Thoracic aorta (tissue), 2 donors: Measurements from ENCODE around the gene DCAF15. TPM values are rescaled to one million over a fixed set of nuclear protein-coding genes. Genes with fewer than 3 reads are reported as not detected.
A peak's percentile ranks its signal among the peaks of the same experiment; 100 is the strongest.

ENCODE experiments used
- ATAC-seq: fragments of 150-250 bp; one replicate; pipeline ENCODE4 v1.8.0; 2017; ENCODE audit warnings: low read depth; ENCODE audit not compliant: insufficient number of reproducible peaks, low FRiP score
- DNase-seq: peaks from one replicate; pipeline ENCODE4 v3.0.0-alpha.2; 2020; ENCODE audit warnings: low spot score
- H3K27ac ChIP-seq, 2 donors: fragments of 200-600 bp; sonication (generic); 1 replicate in 1 of 2; 2 replicates in 1 of 2; pipeline ENCODE4 v1.5.1; 2016; ENCODE audit warnings: mild to moderate bottlenecking in 2 of 2, moderate library complexity in 2 of 2
- H3K27me3 ChIP-seq: fragments of 200-600 bp; sonication (generic); replicated peaks from 2 replicates; pipeline ENCODE4 v1.6.0; 2016; ENCODE audit warnings: mild to moderate bottlenecking; ENCODE audit not compliant: insufficient read depth
- H3K36me3 ChIP-seq: fragments of 200-600 bp; sonication (generic); one replicate; pipeline ENCODE4 v1.5.1; 2016
- H3K4me1 ChIP-seq, 2 donors: fragments of 200-600 bp; sonication (generic); 1 replicate in 1 of 2; 2 replicates in 1 of 2; pipeline versions ENCODE4 v1.5.1 to v1.6.0; 2016; ENCODE audit warnings: low read depth in 2 of 2, mild to moderate bottlenecking in 1 of 2; ENCODE audit not compliant: control insufficient read depth in 1 of 2
- H3K4me3 ChIP-seq: fragments of 200-600 bp; sonication (generic); 2 replicates; pipeline ENCODE4 v1.5.1; 2016; ENCODE audit warnings: mild to moderate bottlenecking
- H3K9me3 ChIP-seq: fragments of 200-600 bp; sonication (generic); 2 replicates; pipeline ENCODE4 v1.5.1; 2016
- CTCF ChIP-seq: fragments of 200-600 bp; sonication (generic); IDR thresholded peaks from one replicate; pipeline ENCODE4 v1.5.1; 2019; ENCODE audit warnings: antibody characterized with exemption
- total RNA-seq, 2 donors: library from RNA; depleted of rRNA; stranded (reverse); fragments of >200 nt; gene quantifications; one replicate each; pipeline versions ENCODE4 v1.1.0 to v1.2.3, GENCODE V29; 2016

Gene DCAF15
- total RNA-seq, 2 donors from 2014 or later, result 12.6 to 31.4 TPM

DNA sequence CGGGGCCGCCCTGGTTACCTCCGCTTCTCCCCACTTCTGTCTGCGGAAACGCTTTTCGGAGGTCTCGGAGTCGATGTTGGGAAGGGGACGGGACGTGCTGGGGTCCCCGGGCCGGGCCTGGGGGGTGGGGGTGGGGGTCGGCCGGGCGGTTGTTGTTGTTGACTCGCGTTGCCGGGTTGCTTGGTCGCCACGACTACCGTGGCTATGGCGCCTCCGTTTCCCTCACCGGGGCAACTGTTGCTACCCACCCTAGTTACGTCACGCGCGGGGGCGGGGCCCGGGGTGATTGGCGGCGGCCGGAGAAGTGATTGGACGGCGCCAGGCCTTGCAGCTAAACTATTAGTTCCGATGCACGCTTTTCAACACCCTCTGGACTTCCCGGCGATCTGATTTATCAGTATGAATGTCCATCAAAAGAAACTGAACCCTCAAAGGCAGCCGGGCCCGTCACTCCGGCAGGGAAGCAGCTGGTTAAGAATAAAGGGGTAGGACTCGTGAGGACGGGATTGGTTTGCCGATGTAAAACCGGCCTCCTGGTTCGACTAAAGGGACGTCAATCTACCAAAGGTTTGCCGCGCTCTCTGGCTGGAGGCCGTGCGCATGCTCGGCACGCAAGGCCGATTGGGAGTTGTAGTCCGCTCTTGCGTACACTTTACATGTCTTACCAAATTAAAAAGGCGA is 53.9 kb downstream of the DCAF15 start, which contains the start of gene RFX1:
Gene RFX1, minus strand, starts transcription at position 236 of the 681 bp plus-strand sequence. CDS start 12,477 bp downstream, outside the sequence.
- Histone ChIP-seq H3K4me3 (peak within 1 kb of the TSS; percentile 93), H3K4me1 (peaks cover 20 to 35% of the 10 kb centered on the region in 2 donors), H3K27me3 (no peaks in the 10 kb centered on the region), H3K9me3 (no peaks in the 10 kb centered on the region), H3K36me3 (no peaks in the 10 kb centered on the region), H3K27ac (peak within 1 kb of the TSS; percentile 99)
- DNase-seq (peak; percentile 99), ATAC-seq (peak; percentile 93)
- no peak for TF ChIP-seq CTCF

DNA sequence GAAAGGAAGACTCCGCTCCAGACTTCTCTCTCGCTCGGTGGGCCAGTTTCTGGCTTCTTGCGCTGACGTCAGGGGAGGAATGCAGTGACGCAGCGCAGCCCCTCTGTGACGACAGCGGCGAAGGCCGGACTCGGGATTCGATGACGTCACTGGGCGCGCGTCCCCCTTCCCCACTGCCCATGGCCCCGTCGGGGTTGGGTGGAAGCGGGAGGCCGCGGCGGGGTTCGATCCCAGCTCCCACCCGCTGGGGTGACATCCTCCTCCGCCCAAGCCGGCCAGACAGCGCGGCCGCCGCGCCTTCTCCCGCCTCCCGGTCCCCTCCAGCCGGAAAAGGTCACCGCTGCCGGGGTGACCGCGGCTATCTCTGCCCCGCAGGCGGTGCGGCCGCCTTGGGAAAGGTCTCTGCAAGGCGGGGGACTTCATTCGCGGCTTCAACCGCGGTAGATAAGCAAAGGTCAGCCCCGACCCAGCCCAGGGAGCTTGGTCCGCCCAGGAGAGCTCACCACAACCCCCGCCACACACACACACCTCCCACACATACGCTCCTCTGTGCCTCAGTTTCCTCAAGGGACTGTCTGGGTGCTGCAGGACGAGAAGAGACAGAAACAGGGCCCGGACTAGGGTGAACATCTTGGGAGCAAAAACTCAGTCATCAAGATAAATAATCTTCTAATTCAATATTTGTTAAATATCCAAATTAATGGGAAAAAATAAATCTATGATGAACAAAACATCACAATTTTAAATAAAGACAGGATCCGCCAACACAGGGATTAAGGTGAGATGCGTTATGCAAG is 54.7 kb downstream of the DCAF15 start:
- Histone ChIP-seq H3K27me3 (no peaks in the 10 kb centered on the region), H3K4me3 (peak overlapping the region; percentile 93), H3K4me1 (peaks cover 20 to 35% of the 10 kb centered on the region in 2 donors), H3K36me3 (no peaks in the 10 kb centered on the region), H3K27ac (peak overlapping the region; percentile 92 to 99), H3K9me3 (no peaks in the 10 kb centered on the region)
- DNase-seq (no peak), ATAC-seq (peak; percentile 30)
- TF ChIP-seq CTCF, result no peak

Other genes starting within 250 kb of the DCAF15 start
- 10 to 100 TPM; 54.6 to 63.0 TPM for gene MRI1, start 188.0 kb upstream of the DCAF15 start, total RNA-seq
- gene C19orf53, start 178.1 kb upstream of the DCAF15 start, total RNA-seq, result 100 to 1,000 TPM; 114 to 128 TPM
- gene ZSWIM4, start 157.1 kb upstream of the DCAF15 start, total RNA-seq, result 10 to 100 TPM in 1 of 2 donors, 1 to 10 TPM in 1; 9.5 to 11.8 TPM
- gene NANOS3, start 75.4 kb upstream of the DCAF15 start, total RNA-seq, result not detected
- 1 to 10 TPM in 1 of 2 donors, not detected in 1; 3.7 TPM for gene BRME1, start 46.4 kb upstream of the DCAF15 start, total RNA-seq
- 10 to 100 TPM; 29.5 to 38.7 TPM for gene CC2D1A, start 46.3 kb upstream of the DCAF15 start, total RNA-seq
- gene PODNL1, start 14.1 kb upstream of the DCAF15 start, total RNA-seq, result 1 to 10 TPM; 3.5 to 9.9 TPM
- gene RFX1, start 53.8 kb downstream of the DCAF15 start, total RNA-seq, result 1 to 10 TPM; 3.0 to 5.7 TPM
- gene RLN3, start 75.6 kb downstream of the DCAF15 start, total RNA-seq, result not detected
- gene IL27RA, start 79.3 kb downstream of the DCAF15 start, total RNA-seq, result 1 to 10 TPM; 1.1 to 5.3 TPM
- not detected for gene PALM3, start 109.6 kb downstream of the DCAF15 start, total RNA-seq
- 1 to 10 TPM; 1.7 to 2.7 TPM for gene MISP3, start 120.3 kb downstream of the DCAF15 start, total RNA-seq
- not detected for gene C19orf67, start 133.3 kb downstream of the DCAF15 start, total RNA-seq
- 10 to 100 TPM in 1 of 2 donors, 1 to 10 TPM in 1; 8.9 to 27.5 TPM for gene SAMD1, start 138.2 kb downstream of the DCAF15 start, total RNA-seq
- 100 to 1,000 TPM in 1 of 2 donors, 10 to 100 TPM in 1; 93.2 to 107 TPM for gene PRKACA, start 165.3 kb downstream of the DCAF15 start, total RNA-seq
- gene ASF1B, start 184.1 kb downstream of the DCAF15 start, total RNA-seq, result 1 to 10 TPM in 1 of 2 donors, under 1 TPM in 1; 0.14 to 1.1 TPM